ENCODE results near the gene MEI1.

DNA sequence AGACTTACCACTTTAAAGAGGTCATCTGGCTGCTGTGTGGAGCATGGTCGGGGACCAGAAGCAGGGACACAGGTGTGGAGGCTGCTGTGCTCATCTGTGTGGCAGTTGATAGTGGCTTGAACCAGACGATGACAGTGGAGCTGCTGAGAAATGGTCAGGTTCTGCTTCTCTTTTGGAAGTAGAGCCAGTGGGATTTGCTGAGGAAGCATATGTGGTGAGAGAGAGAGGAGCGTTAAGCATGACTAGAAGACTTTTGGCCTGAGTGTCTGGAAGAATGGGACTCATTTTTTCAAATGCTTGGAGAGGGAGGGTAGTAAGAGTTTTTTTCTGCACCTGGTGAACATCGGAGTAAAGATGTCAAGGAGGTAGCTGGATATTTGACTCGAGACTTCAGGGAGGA, 121.1 kb downstream of the MEI1 start:
- TF ChIP-seq POLR2A (IDR thresholded peaks at IDR 0.05): no peak
- TF ChIP-seq, protein P1, sequence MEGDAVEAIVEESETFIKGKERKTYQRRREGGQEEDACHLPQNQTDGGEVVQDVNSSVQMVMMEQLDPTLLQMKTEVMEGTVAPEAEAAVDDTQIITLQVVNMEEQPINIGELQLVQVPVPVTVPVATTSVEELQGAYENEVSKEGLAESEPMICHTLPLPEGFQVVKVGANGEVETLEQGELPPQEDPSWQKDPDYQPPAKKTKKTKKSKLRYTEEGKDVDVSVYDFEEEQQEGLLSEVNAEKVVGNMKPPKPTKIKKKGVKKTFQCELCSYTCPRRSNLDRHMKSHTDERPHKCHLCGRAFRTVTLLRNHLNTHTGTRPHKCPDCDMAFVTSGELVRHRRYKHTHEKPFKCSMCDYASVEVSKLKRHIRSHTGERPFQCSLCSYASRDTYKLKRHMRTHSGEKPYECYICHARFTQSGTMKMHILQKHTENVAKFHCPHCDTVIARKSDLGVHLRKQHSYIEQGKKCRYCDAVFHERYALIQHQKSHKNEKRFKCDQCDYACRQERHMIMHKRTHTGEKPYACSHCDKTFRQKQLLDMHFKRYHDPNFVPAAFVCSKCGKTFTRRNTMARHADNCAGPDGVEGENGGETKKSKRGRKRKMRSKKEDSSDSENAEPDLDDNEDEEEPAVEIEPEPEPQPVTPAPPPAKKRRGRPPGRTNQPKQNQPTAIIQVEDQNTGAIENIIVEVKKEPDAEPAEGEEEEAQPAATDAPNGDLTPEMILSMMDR (IDR thresholded peaks at IDR 0.05): no peak
